SK-N-SH treated with all-trans-retinoic acid at 6 μM for 48 hours (cell line): Measurements from ENCODE around the gene ERC1.

Source experiments
- BACH2 ChIP-seq: fragments of 250-450 bp; sonication (Bioruptor Pico); IDR thresholded peaks from 2 replicates; pipeline ENCODE4 v1.9.0; 2021; ENCODE audit warnings: mild to moderate bottlenecking, borderline replicate concordance
- ESRRG ChIP-seq: fragments of 250-450 bp; sonication (Bioruptor Pico); IDR thresholded peaks from 2 replicates; pipeline ENCODE4 v1.6.1; 2021; ENCODE audit warnings: mild to moderate bottlenecking
- GLIS3 ChIP-seq: fragments of 250-450 bp; sonication (Bioruptor Pico); IDR thresholded peaks from 2 replicates; pipeline ENCODE4 v1.5.0; 2020; ENCODE audit warnings: mild to moderate bottlenecking, moderate library complexity
- ISL1 ChIP-seq: fragments of 250-450 bp; sonication (Bioruptor Pico); IDR thresholded peaks from 2 replicates; pipeline ENCODE4 v2.1.2; 2022; ENCODE audit warnings: mild to moderate bottlenecking, moderate library complexity
- SNAI2 ChIP-seq: fragments of 250-450 bp; sonication (Bioruptor Pico); IDR thresholded peaks from 2 replicates; pipeline ENCODE4 v1.5.0; 2020; ENCODE audit warnings: mild to moderate bottlenecking, moderate library complexity
- TCF4 ChIP-seq: fragments of 250-450 bp; sonication (Bioruptor Pico); IDR thresholded peaks from 2 replicates; pipeline ENCODE4 v1.8.0; 2021; ENCODE audit warnings: mild to moderate bottlenecking, moderate library complexity, borderline replicate concordance
- ZC3H10 ChIP-seq: fragments of 250-450 bp; sonication (Bioruptor Pico); IDR thresholded peaks from 2 replicates; pipeline ENCODE4 v1.5.1; 2021; ENCODE audit warnings: mild to moderate bottlenecking, moderate library complexity
- ZFP3 ChIP-seq: fragments of 250-450 bp; sonication (Bioruptor Pico); IDR thresholded peaks from 2 replicates; pipeline ENCODE4 v1.5.0; 2020; ENCODE audit warnings: mild to moderate bottlenecking, moderate library complexity
- ZFP30 ChIP-seq: fragments of 450-650 bp; formaldehyde crosslinking; IDR thresholded peaks from 2 replicates; pipeline ENCODE4 v1.5.0; 2022; ENCODE audit warnings: mild to moderate bottlenecking, moderate library complexity
- ZNF565 ChIP-seq: fragments of 450-650 bp; formaldehyde crosslinking; conservative IDR thresholded peaks from 2 replicates; pipeline ENCODE4 v1.5.0; 2020; ENCODE audit warnings: low read depth, mild to moderate bottlenecking, moderate library complexity
- ZNF70 ChIP-seq: fragments of 450-650 bp; formaldehyde crosslinking; IDR thresholded peaks from 2 replicates; pipeline ENCODE4 v1.5.0; 2020; ENCODE audit warnings: mild to moderate bottlenecking, moderate library complexity
- TF ChIP-seq, protein P1 (sequence below): fragments of 250-450 bp; sonication (Bioruptor Pico); IDR thresholded peaks from 2 replicates; pipeline ENCODE4 v1.8.0; 2020; ENCODE audit warnings: mild to moderate bottlenecking, moderate library complexity, borderline replicate concordance
- TF ChIP-seq, protein P2 (sequence below): fragments of 250-450 bp; sonication (Bioruptor Pico); IDR thresholded peaks from 2 replicates; pipeline ENCODE4 v1.5.1; 2021; ENCODE audit warnings: mild to moderate bottlenecking, moderate library complexity
- TF ChIP-seq, protein P3 (sequence below): fragments of 250-450 bp; sonication (Bioruptor Pico); IDR thresholded peaks from 2 replicates; pipeline ENCODE4 v1.5.0; 2020; ENCODE audit warnings: mild to moderate bottlenecking, moderate library complexity

DNA sequence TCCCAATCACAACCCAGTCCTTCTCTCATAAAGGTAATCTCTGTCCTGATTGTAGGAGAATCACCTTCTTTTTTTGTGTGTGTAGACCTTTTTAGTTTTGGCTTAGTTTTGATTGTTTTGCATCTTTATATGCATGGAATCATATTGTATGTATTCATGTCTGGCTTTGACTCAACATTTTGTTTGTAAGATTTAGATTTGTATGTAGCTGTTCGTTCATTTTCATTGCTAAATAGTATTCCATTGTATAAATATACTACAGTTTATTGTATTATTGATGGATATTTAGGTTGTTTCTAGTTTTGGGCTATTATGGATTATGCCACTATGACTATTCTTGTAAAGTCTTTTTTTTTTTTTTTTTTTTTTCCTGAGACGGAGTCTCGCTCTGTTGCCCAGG, 10.5 kb downstream of the ERC1 start:
- TF ChIP-seq ZFP30 (CRISPR knock-in tag) (no peak), ZNF70 (CRISPR knock-in tag) (peak; percentile 59), ZC3H10 (no peak), ZFP3 (CRISPR knock-in tag) (no peak), TCF4 (CRISPR knock-in tag) (no peak), SNAI2 (CRISPR knock-in tag) (no peak), ZNF565 (CRISPR knock-in tag) (no peak), BACH2 (no peak), ESRRG (CRISPR knock-in tag) (no peak), ISL1 (CRISPR knock-in tag) (no peak), GLIS3 (CRISPR knock-in tag) (no peak)
- TF ChIP-seq, protein P1, sequence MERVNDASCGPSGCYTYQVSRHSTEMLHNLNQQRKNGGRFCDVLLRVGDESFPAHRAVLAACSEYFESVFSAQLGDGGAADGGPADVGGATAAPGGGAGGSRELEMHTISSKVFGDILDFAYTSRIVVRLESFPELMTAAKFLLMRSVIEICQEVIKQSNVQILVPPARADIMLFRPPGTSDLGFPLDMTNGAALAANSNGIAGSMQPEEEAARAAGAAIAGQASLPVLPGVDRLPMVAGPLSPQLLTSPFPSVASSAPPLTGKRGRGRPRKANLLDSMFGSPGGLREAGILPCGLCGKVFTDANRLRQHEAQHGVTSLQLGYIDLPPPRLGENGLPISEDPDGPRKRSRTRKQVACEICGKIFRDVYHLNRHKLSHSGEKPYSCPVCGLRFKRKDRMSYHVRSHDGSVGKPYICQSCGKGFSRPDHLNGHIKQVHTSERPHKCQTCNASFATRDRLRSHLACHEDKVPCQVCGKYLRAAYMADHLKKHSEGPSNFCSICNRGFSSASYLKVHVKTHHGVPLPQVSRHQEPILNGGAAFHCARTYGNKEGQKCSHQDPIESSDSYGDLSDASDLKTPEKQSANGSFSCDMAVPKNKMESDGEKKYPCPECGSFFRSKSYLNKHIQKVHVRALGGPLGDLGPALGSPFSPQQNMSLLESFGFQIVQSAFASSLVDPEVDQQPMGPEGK (CRISPR knock-in tag), result no peak
- TF ChIP-seq, protein P2, sequence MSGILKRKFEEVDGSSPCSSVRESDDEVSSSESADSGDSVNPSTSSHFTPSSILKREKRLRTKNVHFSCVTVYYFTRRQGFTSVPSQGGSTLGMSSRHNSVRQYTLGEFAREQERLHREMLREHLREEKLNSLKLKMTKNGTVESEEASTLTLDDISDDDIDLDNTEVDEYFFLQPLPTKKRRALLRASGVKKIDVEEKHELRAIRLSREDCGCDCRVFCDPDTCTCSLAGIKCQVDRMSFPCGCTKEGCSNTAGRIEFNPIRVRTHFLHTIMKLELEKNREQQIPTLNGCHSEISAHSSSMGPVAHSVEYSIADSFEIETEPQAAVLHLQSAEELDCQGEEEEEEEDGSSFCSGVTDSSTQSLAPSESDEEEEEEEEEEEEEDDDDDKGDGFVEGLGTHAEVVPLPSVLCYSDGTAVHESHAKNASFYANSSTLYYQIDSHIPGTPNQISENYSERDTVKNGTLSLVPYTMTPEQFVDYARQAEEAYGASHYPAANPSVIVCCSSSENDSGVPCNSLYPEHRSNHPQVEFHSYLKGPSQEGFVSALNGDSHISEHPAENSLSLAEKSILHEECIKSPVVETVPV (CRISPR knock-in tag), result no peak
- TF ChIP-seq, protein P3, sequence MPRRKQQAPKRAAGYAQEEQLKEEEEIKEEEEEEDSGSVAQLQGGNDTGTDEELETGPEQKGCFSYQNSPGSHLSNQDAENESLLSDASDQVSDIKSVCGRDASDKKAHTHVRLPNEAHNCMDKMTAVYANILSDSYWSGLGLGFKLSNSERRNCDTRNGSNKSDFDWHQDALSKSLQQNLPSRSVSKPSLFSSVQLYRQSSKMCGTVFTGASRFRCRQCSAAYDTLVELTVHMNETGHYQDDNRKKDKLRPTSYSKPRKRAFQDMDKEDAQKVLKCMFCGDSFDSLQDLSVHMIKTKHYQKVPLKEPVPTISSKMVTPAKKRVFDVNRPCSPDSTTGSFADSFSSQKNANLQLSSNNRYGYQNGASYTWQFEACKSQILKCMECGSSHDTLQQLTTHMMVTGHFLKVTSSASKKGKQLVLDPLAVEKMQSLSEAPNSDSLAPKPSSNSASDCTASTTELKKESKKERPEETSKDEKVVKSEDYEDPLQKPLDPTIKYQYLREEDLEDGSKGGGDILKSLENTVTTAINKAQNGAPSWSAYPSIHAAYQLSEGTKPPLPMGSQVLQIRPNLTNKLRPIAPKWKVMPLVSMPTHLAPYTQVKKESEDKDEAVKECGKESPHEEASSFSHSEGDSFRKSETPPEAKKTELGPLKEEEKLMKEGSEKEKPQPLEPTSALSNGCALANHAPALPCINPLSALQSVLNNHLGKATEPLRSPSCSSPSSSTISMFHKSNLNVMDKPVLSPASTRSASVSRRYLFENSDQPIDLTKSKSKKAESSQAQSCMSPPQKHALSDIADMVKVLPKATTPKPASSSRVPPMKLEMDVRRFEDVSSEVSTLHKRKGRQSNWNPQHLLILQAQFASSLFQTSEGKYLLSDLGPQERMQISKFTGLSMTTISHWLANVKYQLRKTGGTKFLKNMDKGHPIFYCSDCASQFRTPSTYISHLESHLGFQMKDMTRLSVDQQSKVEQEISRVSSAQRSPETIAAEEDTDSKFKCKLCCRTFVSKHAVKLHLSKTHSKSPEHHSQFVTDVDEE (CRISPR knock-in tag), result no peak
